Keratinocyte (primary cell): ENCODE data around the gene PRSS21. TPM values are rescaled to one million over a fixed set of nuclear protein-coding genes. Genes with fewer than 3 reads are reported as not detected.

Source experiments
- DNase-seq: peaks from one replicate; pipeline ENCODE4 v3.0.0-alpha.2; 2011; ENCODE audit warnings: low read depth, missing footprints, low spot score
- FAIRE-seq: peaks from 2 replicates; lab custom pipeline; 2011; peaks lifted over from hg19 to GRCh38; lab: Jason Lieb, UNC
- H2AFZ ChIP-seq: 2 replicates; pipeline ENCODE4 v1.6.0; 2012; ENCODE audit warnings: low read length, control low read depth, inconsistent platforms; ENCODE audit not compliant: control insufficient read depth
- H3K27ac ChIP-seq: 2 replicates; pipeline ENCODE4 v1.5.1; 2011; ENCODE audit warnings: low read length; ENCODE audit not compliant: control insufficient read depth, insufficient read depth
- H3K27me3 ChIP-seq: 3 replicates; pipeline ENCODE4 v1.6.0; 2011; ENCODE audit warnings: low read length; ENCODE audit not compliant: control insufficient read depth, insufficient read depth; ENCODE audit errors: extremely low read depth
- H3K36me3 ChIP-seq, 2 experiments: 2 replicates in 1 of 2; 3 replicates in 1 of 2; pipeline ENCODE4 v1.5.1; 2011; ENCODE audit warnings: low read length in 2 of 2, mild to moderate bottlenecking in 1 of 2; ENCODE audit not compliant: control insufficient read depth in 2 of 2, insufficient read depth in 2 of 2; ENCODE audit errors: extremely low read depth in 1 of 2
- H3K4me1 ChIP-seq: 3 replicates; pipeline ENCODE4 v1.5.1; 2011; ENCODE audit warnings: low read length; ENCODE audit not compliant: control insufficient read depth, insufficient read depth; ENCODE audit errors: extremely low read depth
- H3K4me2 ChIP-seq: 3 replicates; pipeline ENCODE4 v1.6.0; 2011; ENCODE audit warnings: low read depth, low read length; ENCODE audit not compliant: control insufficient read depth, insufficient read depth; ENCODE audit errors: extremely low read depth
- H3K4me3 ChIP-seq, 3 experiments: fragments of 200-600 bp in 1 of 3; sonication (generic) in 1 of 3; 2 replicates in 2 of 3; 3 replicates in 1 of 3; pipeline ENCODE4 v1.5.1; 2011 to 2016; ENCODE audit warnings: low read length in 3 of 3, mild to moderate bottlenecking in 3 of 3, control low read depth in 2 of 3, inconsistent platforms in 1 of 3, low read depth in 1 of 3, mixed read lengths in 1 of 3, mixed run types in 1 of 3, moderate library complexity in 1 of 3; ENCODE audit not compliant: control insufficient read depth in 2 of 3, insufficient read depth in 2 of 3; ENCODE audit errors: extremely low read depth in 1 of 3
- H3K79me2 ChIP-seq: 2 replicates; pipeline ENCODE4 v1.6.0; 2012; ENCODE audit warnings: low read length; ENCODE audit not compliant: control insufficient read depth, insufficient read depth
- H3K9ac ChIP-seq: 3 replicates; pipeline ENCODE4 v1.6.0; 2011; ENCODE audit warnings: low read length; ENCODE audit not compliant: control insufficient read depth, insufficient read depth; ENCODE audit errors: extremely low read depth
- H3K9me1 ChIP-seq: 3 replicates; pipeline ENCODE4 v1.6.0; 2011; ENCODE audit warnings: low read length; ENCODE audit not compliant: control insufficient read depth, insufficient read depth; ENCODE audit errors: extremely low read depth
- H3K9me3 ChIP-seq: 2 replicates; pipeline ENCODE4 v1.5.1; 2012; ENCODE audit warnings: low read depth, low read length; ENCODE audit not compliant: control insufficient read depth
- H4K20me1 ChIP-seq: 3 replicates; pipeline ENCODE4 v1.6.0; 2011; ENCODE audit warnings: low read length; ENCODE audit not compliant: control insufficient read depth, insufficient read depth; ENCODE audit errors: extremely low read depth
- EZH2 ChIP-seq: IDR thresholded peaks from one replicate; pipeline ENCODE4 v1.6.1; 2012; ENCODE audit warnings: inconsistent platforms, mild to moderate bottlenecking, low read length, moderate library complexity
- dilution Hi-C: fragments of 300-500 bp; cut with MboI; formaldehyde crosslinking; loops from one replicate; pipeline ENCODE4 v1.7.0; 2020; ENCODE audit warnings: low sequenced_read_pairs; ENCODE audit not compliant: extremely low pct_ligation_motif_present
- polyA plus RNA-seq, 5 experiments: library from polyadenylated mRNA; depleted of rRNA in 3 of 5; stranded (reverse) in 3 of 5; stranded (forward) in 1 of 5; unstranded in 1 of 5; fragments of >200 nt; gene quantifications; 1 replicate in 1 of 5; 2 replicates in 3 of 5; 3 replicates in 1 of 5; pipeline versions ENCODE4 v1.2.1 to v1.2.3, GENCODE V29; 2011 to 2012; ENCODE audit warnings: missing spikeins in 2 of 5, low read depth in 1 of 5, low replicate concordance in 1 of 5
- TF ChIP-seq, protein P1 (sequence below), 3 experiments: IDR thresholded peaks in 1 of 3; conservative IDR thresholded peaks in 1 of 3; optimal IDR thresholded peaks in 1 of 3; 2 replicates in 2 of 3; 3 replicates in 1 of 3; pipeline versions ENCODE3 to v1.5.1; 2011; ENCODE audit warnings: low read length in 3 of 3, mild to moderate bottlenecking in 3 of 3, moderate library complexity in 2 of 3, control low read depth in 1 of 3, inconsistent platforms in 1 of 3; ENCODE audit not compliant: insufficient read depth in 2 of 3; ENCODE audit errors: extremely low read depth in 1 of 3

The PRSS21 gene
- polyA plus RNA-seq, 1 donor (not counting 4 experiments of a cell fraction or from before 2014, with no cell fraction given), result 0.52 TPM

DNA sequence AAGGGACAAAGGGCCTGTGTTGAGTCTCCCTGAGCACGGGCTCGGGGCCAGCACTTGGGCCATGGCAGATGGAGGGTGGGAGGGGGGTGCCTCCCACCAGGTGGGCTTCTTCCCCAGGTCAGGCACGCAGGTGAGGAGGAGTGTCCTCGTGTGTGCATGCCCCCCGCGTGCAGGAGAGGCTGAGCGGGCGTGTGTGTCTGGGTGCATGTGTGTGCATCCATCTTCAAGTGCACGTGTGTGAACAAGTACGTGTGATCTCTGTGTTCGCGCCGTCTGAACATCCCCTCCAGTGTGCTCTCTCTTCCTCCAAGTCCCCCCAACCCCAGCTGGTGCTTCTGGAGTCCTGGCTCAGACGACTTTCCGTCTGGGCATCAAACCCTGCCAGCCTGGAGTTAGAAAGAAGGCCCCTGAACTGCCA lies 10.3 kb downstream of the PRSS21 start:
- TF ChIP-seq, protein P1, sequence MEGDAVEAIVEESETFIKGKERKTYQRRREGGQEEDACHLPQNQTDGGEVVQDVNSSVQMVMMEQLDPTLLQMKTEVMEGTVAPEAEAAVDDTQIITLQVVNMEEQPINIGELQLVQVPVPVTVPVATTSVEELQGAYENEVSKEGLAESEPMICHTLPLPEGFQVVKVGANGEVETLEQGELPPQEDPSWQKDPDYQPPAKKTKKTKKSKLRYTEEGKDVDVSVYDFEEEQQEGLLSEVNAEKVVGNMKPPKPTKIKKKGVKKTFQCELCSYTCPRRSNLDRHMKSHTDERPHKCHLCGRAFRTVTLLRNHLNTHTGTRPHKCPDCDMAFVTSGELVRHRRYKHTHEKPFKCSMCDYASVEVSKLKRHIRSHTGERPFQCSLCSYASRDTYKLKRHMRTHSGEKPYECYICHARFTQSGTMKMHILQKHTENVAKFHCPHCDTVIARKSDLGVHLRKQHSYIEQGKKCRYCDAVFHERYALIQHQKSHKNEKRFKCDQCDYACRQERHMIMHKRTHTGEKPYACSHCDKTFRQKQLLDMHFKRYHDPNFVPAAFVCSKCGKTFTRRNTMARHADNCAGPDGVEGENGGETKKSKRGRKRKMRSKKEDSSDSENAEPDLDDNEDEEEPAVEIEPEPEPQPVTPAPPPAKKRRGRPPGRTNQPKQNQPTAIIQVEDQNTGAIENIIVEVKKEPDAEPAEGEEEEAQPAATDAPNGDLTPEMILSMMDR (optimal IDR thresholded peaks at IDR 0.05 in 1 of 3, IDR thresholded peaks at IDR 0.05 in 1 of 3, conservative IDR thresholded peaks at IDR 0.05 in 1 of 3; ENCODE audit: extremely low read depth in 1 of 3, insufficient read depth in 2 of 3, low read length in 3 of 3), result no peak
- TF ChIP-seq EZH2, result no peak
- Histone ChIP-seq H3K27me3 (peaks cover 58% of the 10 kb centered on the region), H3K9ac (no peak overlapping the region), H3K79me2 (no peaks in the 10 kb centered on the region), H3K27ac (no peak overlapping the region), H3K9me1 (no peaks in the 10 kb centered on the region), H3K4me2 (no peak overlapping the region), H4K20me1 (no peaks in the 10 kb centered on the region), H3K4me3 (no peak overlapping the region), H2AFZ (no peak overlapping the region), H3K36me3 (no peaks in the 10 kb centered on the region), H3K9me3 (no peaks in the 10 kb centered on the region), H3K4me1 (peaks cover 13% of the 10 kb centered on the region)
- dilution Hi-C loops, result no loop called here
- FAIRE-seq, result no peak
- DNase-seq, result no peak

DNA sequence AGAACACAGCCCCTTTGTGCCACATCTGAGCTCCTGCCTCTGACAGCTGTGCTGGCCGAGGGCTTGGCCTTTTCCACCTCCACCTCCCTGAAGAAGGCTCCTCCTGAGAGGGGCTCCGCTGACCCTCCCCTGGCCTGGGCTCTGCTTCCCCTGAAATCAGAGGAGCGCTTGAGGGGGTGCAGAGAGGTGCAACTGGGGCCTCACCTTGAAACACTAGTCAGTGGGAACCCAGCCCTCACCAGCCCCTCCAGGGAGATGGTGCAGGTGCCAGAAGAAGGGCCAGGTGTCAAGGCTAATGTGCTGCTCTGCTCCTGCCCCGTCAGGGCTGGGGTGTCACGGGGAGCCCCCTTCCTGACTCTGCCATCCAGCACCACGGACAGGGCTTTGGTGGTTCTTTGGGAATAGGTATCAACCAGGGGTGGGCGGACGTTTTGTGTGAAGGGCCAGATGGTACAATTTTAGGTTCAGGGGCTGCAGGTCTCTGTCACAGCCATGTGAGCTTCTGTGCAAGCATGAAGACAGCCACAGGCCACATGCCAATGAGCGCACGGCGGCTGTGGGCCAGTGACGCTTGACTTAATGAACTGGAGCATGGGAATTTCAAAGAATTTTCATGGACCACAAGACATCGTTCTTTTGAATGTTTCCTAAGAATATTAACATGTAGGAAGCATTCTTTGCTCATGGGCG lies 10.9 kb downstream of the PRSS21 start:
- TF ChIP-seq, protein P1 (optimal IDR thresholded peaks at IDR 0.05 in 1 of 3, IDR thresholded peaks at IDR 0.05 in 1 of 3, conservative IDR thresholded peaks at IDR 0.05 in 1 of 3; ENCODE audit: extremely low read depth in 1 of 3, insufficient read depth in 2 of 3, low read length in 3 of 3), result no peak

More for the DNA sequence above, 10.9 kb downstream of the PRSS21 start:
- no peaks in the 10 kb centered on the region for H3K9me1 ChIP-seq
- H3K79me2 ChIP-seq, result no peaks in the 10 kb centered on the region
- peaks cover 64% of the 10 kb centered on the region for H3K27me3 ChIP-seq
- H3K27ac ChIP-seq, result no peak overlapping the region
- H4K20me1 ChIP-seq, result no peaks in the 10 kb centered on the region
- H3K36me3 ChIP-seq, result no peaks in the 10 kb centered on the region
- H3K4me1 ChIP-seq, result peaks cover 13% of the 10 kb centered on the region
- no peak overlapping the region for H3K9ac ChIP-seq
- dilution Hi-C loops, result no loop called here
- FAIRE-seq (no peak), DNase-seq (no peak)
- no peaks in the 10 kb centered on the region for H3K9me3 ChIP-seq
- H3K4me2 ChIP-seq, result no peak overlapping the region
- no peak overlapping the region for H2AFZ ChIP-seq
- H3K4me3 ChIP-seq, result no peak overlapping the region
